Measurements from ENCODE around the gene RRAD. TPM values are rescaled to one million over a fixed set of nuclear protein-coding genes. Genes with fewer than 3 reads are reported as not detected.

Gene RRAD
- total RNA-seq, 6 experiments from 2014 or later = 0.51 to 7.7 (median 3.0) TPM; not detected in 1

DNA sequence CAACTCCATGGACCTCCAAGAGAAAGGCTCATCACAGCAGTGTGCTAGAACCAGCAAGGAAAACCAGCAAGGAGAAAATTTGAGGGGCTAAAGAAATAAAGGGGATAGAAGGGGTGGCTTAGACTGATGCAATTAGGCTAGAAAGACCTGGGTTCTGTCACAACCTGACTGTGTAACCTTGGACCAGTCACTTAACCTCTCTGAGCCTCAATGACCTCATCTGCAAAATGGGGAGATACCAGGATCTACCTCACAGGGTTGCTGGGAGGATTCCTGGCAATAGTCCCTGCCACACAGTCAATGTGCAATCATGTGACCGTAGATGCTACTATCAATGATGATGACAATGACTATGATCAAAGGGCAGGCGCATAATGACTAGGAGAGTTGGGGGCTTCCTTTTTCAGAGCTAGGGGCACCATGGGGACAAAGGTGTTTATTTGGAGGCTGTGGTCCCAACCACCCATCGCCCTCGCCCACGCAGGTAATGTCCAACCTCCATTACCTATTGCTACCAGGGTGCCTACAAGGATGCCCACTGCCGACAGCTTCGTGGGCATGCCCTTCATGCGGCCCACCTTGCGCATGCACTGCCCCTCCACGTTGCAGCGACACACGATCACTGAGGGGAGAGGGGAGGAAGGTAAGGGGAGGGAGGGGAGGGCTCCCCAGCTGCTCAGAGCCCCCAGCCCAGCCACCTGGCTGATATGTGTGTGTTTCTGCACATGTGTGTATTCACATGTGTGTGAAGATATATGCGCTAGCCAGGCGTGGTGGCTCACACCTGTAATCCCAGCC lies 16.4 kb downstream of the RRAD start:
- DNase-seq (peak in 1 of 3 donors; percentile 14), ATAC-seq (no peak)
- WGBS (ENCODE audit: insufficient coverage, low coverage, low lambda C conversion rate, missing lambda C conversion rate) = 73% methylated on average over 3 of the region's 14 CpGs
- TF ChIP-seq POLR2A (IDR thresholded peaks at IDR 0.05) = no peak
- TF ChIP-seq, protein P1, sequence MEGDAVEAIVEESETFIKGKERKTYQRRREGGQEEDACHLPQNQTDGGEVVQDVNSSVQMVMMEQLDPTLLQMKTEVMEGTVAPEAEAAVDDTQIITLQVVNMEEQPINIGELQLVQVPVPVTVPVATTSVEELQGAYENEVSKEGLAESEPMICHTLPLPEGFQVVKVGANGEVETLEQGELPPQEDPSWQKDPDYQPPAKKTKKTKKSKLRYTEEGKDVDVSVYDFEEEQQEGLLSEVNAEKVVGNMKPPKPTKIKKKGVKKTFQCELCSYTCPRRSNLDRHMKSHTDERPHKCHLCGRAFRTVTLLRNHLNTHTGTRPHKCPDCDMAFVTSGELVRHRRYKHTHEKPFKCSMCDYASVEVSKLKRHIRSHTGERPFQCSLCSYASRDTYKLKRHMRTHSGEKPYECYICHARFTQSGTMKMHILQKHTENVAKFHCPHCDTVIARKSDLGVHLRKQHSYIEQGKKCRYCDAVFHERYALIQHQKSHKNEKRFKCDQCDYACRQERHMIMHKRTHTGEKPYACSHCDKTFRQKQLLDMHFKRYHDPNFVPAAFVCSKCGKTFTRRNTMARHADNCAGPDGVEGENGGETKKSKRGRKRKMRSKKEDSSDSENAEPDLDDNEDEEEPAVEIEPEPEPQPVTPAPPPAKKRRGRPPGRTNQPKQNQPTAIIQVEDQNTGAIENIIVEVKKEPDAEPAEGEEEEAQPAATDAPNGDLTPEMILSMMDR (IDR thresholded peaks at IDR 0.05) = no peak
- no peaks in the 10 kb centered on the region for H3K27me3 ChIP-seq
- no peaks in the 10 kb centered on the region for H3K9me3 ChIP-seq
- H3K36me3 ChIP-seq = no peaks in the 10 kb centered on the region
- H3K4me3 ChIP-seq = no peak overlapping the region
- H3K4me1 ChIP-seq = no peaks in the 10 kb centered on the region
- H3K27ac ChIP-seq = no peak overlapping the region
- intact Hi-C loops (cut with DNase I) = no loop called here

DNA sequence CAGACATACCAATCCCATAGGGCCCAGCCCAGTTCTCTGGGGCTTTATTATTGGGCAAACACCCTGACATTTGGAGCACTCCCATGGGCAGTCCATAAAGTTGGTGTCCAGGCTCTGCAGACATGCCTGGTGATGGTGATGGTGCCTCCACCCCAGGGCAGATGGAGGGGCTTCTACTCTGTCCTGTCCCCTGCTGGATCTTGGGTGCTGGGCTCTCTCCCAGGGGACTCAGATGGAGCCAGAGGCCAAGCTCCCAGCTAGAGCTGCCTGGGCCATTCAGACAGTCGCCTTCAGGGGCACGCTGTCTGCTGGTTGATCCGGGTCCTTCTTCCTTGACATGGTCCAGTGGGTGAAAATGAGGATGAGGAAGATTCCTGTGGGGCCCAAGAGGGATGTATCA lies 17.2 kb downstream of the RRAD start:
- Histone ChIP-seq H3K9me3 (no peaks in the 10 kb centered on the region), H3K36me3 (no peaks in the 10 kb centered on the region), H3K27ac (no peak overlapping the region), H3K4me1 (no peaks in the 10 kb centered on the region), H3K4me3 (no peak overlapping the region), H3K27me3 (no peaks in the 10 kb centered on the region)
- WGBS (ENCODE audit: insufficient coverage, low coverage, low lambda C conversion rate, missing lambda C conversion rate) = no CpG with 5 or more reads among the region's 3 CpGs
- DNase-seq (peak in 1 of 3 donors; percentile 6), ATAC-seq (no peak)
- intact Hi-C loops (cut with DNase I) = no loop called here
- TF ChIP-seq, protein P1 (IDR thresholded peaks at IDR 0.05) = no peak
- TF ChIP-seq POLR2A (IDR thresholded peaks at IDR 0.05) = no peak

DNA sequence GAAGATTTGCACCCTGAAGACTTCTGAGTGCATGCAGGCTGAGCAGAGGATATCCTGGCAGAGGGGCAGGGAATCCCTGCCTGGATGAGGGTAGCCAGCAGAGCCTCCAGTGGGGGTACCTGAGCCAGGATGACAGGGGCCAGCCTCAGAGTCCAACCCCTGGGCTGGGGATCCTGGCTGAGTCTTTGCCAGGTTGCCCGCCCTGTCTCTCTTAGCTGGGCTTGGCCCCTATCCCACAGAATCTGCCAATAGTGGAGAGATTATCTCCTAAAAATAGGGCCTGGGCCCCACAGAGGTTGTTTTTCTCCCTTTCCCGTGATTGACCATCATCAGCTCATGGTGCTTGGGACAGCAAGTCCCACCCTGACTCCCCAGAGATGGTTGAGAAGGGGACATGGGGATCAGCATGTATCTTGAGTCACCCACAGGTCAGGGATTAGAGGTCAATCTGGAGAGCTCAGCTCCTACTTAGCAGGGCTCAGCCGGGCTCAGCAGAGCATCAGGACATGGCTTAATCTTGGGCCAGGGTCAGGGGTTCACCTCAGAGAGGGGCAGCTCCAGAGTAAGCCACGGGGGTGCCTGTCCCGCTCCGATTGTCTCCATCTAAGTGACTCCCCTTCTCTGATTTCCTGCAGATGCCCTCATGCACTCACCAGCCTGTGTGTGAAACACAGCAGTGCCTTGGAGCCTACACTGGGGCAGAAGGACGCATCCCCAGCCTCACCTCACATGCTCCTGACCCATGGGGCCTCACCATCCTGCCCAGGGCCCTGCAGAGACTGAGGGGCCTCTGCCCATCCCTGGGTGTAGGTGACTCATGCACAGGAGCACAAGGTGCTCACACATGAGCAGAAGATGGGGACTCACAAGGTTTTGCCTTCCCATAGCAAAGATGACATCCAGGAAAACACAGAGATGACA lies 18.2 kb downstream of the RRAD start:
- Histone ChIP-seq H3K27ac (no peak overlapping the region), H3K4me1 (no peaks in the 10 kb centered on the region), H3K9me3 (no peaks in the 10 kb centered on the region), H3K4me3 (no peak overlapping the region), H3K36me3 (no peaks in the 10 kb centered on the region), H3K27me3 (no peaks in the 10 kb centered on the region)
- no peak for TF ChIP-seq POLR2A (IDR thresholded peaks at IDR 0.05)
- TF ChIP-seq, protein P1 (IDR thresholded peaks at IDR 0.05) = no peak
- intact Hi-C loops (cut with DNase I) = no loop called here
- DNase-seq = peak in 2 of 3 donors; percentile 6 to 35
- ATAC-seq = no peak
- WGBS (ENCODE audit: insufficient coverage, low coverage, low lambda C conversion rate, missing lambda C conversion rate) = 40% methylated on average over 1 of the region's 7 CpGs

DNA sequence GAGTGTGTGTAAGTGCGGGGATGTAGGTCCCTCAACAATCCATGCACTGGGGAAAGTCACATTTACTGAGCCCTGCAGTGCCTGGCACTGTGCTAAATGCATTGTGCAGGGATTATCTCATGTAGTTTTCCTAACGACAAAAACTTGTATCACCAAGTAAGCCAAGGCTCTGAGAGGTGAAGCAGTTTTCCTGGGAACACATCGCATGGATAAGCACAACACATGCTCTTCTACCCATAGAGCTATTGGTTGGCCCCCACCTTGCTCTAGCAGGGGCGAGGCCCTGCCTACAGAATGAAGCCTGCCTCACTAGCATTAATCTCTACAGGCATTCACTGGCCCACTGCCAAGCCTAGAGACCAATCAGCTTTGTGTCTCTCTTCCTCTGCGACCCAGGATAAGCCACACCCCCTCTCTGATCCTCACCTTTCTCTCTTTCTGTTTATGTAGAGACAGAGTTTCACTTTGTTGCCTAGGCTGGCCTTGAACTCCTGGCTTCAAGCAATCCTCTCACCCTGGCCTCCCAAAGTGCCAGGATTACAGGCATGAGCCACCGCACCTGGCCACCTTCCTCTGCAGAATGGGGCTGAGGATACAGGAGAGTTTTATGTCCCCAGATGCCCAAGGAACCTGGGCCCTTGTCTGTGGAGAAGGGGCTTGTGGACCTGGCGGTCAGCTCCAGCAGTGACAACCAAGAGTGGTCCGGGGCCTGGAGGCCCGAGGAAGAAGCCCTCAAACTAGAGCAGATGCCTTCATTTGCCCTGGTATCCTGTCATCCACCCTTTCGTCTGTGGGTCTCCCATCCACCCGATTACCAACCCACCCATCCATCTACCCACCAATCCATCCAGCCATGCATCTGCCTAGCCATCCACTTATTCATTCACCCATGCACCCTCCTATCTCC lies 19.4 kb downstream of the RRAD start:
- WGBS (ENCODE audit: insufficient coverage, low coverage, low lambda C conversion rate, missing lambda C conversion rate) = 74% methylated on average over 5 of the region's 11 CpGs
- DNase-seq (peak in 2 of 3 donors; percentile 20 to 31), ATAC-seq (no peak)

More for the DNA sequence above, 19.4 kb downstream of the RRAD start:
- intact Hi-C loops (cut with DNase I) = no loop called here
- TF ChIP-seq, protein P1 (IDR thresholded peaks at IDR 0.05) = no peak
- no peak for TF ChIP-seq POLR2A (IDR thresholded peaks at IDR 0.05)
- no peak overlapping the region for H3K27ac ChIP-seq
- H3K9me3 ChIP-seq = no peaks in the 10 kb centered on the region
- no peak overlapping the region for H3K4me3 ChIP-seq
- H3K27me3 ChIP-seq = no peaks in the 10 kb centered on the region
- no peaks in the 10 kb centered on the region for H3K4me1 ChIP-seq
- no peaks in the 10 kb centered on the region for H3K36me3 ChIP-seq
